Measurements from ENCODE around the gene COL18A1. TPM values are rescaled to one million over a fixed set of nuclear protein-coding genes. Genes with fewer than 3 reads are reported as not detected.

The COL18A1 gene
- total RNA-seq, 1 donor from 2014 or later, result 52.6 TPM

GRCh38 chr21:45456584-45457160 lies 51.7 kb downstream of the COL18A1 start:
- no peak overlapping the region for H3K4me2 ChIP-seq
- H4K20me1 ChIP-seq (ENCODE audit: low read depth), result peaks cover 52% of the 10 kb centered on the region
- no peak for DNase-seq (ENCODE audit: low spot score)
- no peak overlapping the region for H3K9ac ChIP-seq
- H3K4me1 ChIP-seq, result no peaks in the 10 kb centered on the region
- H3K36me3 ChIP-seq, result no peaks in the 10 kb centered on the region
- peaks cover 6% of the 10 kb centered on the region for H3K4me1 Mint-ChIP-seq
- TF ChIP-seq, protein P1, sequence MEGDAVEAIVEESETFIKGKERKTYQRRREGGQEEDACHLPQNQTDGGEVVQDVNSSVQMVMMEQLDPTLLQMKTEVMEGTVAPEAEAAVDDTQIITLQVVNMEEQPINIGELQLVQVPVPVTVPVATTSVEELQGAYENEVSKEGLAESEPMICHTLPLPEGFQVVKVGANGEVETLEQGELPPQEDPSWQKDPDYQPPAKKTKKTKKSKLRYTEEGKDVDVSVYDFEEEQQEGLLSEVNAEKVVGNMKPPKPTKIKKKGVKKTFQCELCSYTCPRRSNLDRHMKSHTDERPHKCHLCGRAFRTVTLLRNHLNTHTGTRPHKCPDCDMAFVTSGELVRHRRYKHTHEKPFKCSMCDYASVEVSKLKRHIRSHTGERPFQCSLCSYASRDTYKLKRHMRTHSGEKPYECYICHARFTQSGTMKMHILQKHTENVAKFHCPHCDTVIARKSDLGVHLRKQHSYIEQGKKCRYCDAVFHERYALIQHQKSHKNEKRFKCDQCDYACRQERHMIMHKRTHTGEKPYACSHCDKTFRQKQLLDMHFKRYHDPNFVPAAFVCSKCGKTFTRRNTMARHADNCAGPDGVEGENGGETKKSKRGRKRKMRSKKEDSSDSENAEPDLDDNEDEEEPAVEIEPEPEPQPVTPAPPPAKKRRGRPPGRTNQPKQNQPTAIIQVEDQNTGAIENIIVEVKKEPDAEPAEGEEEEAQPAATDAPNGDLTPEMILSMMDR (IDR thresholded peaks at IDR 0.05), result no peak
- no peak for TF ChIP-seq EZH2phosphoT487 (IDR thresholded peaks at IDR 0.05)
- TF ChIP-seq EZH2 (IDR thresholded peaks at IDR 0.05), result no peak
- no peak overlapping the region for H3K27ac Mint-ChIP-seq
- peaks cover 11% of the 10 kb centered on the region for H3K9me3 Mint-ChIP-seq
- H2AFZ ChIP-seq (replicated peaks), result no peak overlapping the region
- peaks cover 16% of the 10 kb centered on the region for H3F3A ChIP-seq (ENCODE audit: low read depth)
- no peaks in the 10 kb centered on the region for H3K27me3 ChIP-seq
- no peak overlapping the region for H3K4me3 ChIP-seq
- H3K27me3 Mint-ChIP-seq (ENCODE audit: insufficient read depth, low read depth), result peaks cover 6% of the 10 kb centered on the region
- H3K4me3 Mint-ChIP-seq, result no peak overlapping the region
- H3K27ac ChIP-seq, result no peak overlapping the region
- H3K79me2 ChIP-seq (ENCODE audit: low read depth), result peaks cover 43% of the 10 kb centered on the region
- H3K36me3 Mint-ChIP-seq, result peaks cover 10% of the 10 kb centered on the region
- no peaks in the 10 kb centered on the region for H3K9me3 ChIP-seq (ENCODE audit: low read depth)

DNA sequence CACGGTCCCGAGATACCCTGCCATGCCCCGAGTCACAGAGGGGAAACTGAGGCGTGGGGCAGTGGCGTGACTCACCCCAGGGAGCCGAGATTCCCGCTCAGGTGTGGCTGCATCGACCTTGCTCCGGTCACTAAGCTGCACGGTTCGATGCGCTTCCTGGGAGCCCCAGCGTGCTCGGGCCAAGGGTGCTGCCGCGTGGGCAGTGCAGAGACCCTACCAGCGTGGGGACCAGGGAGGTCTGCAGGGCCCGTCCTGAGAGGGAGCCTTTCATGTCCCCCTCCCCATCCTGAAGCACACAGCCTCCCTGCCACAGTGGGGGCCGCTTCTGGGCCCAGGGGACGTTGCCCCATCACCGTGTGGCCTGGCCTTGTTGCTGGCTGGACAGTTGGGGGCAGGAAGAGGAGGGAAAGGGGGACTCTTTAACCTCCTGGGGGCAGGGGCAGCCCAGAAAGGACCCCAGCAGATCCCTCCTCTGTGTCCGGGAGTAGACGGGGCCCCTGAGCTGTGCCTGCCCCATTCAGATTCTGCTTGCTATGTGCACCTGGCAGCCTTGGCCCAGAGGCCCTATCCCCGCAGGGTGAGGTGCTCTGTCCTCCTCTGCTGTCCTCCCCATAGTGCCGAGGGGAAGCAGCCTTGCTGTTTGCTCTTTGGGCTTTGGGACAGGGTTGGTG lies 52.3 kb downstream of the COL18A1 start:
- Histone ChIP-seq H3K9ac (no peak overlapping the region), H2AFZ (replicated peaks) (no peak overlapping the region), H3K9me3 (ENCODE audit: low read depth) (peaks cover 4% of the 10 kb centered on the region), H3K27ac (no peak overlapping the region), H3K4me1 (no peaks in the 10 kb centered on the region), H3F3A (ENCODE audit: low read depth) (peaks cover 10% of the 10 kb centered on the region), H3K79me2 (ENCODE audit: low read depth) (peaks cover 47% of the 10 kb centered on the region), H3K4me3 (no peak overlapping the region), H3K27me3 (no peaks in the 10 kb centered on the region), H3K4me2 (no peak overlapping the region), H3K36me3 (peaks cover 3% of the 10 kb centered on the region), H4K20me1 (ENCODE audit: low read depth) (peaks cover 52% of the 10 kb centered on the region)
- TF ChIP-seq, protein P1 (IDR thresholded peaks at IDR 0.05), result no peak
- TF ChIP-seq EZH2phosphoT487 (IDR thresholded peaks at IDR 0.05) (no peak), EZH2 (IDR thresholded peaks at IDR 0.05) (no peak)
- Mint-ChIP-seq H3K27me3 (ENCODE audit: insufficient read depth, low read depth) (peaks cover 6% of the 10 kb centered on the region), H3K27ac (no peak overlapping the region), H3K36me3 (peaks cover 15% of the 10 kb centered on the region), H3K9me3 (peaks cover 17% of the 10 kb centered on the region), H3K4me1 (peaks cover 6% of the 10 kb centered on the region), H3K4me3 (no peak overlapping the region)
- DNase-seq (ENCODE audit: low spot score), result no peak

GRCh38 chr21:45457832-45458172 lies 52.8 kb downstream of the COL18A1 start:
- no peak overlapping the region for H3K4me3 ChIP-seq
- H3K4me2 ChIP-seq, result no peak overlapping the region
- H3F3A ChIP-seq (ENCODE audit: low read depth), result peaks cover 5% of the 10 kb centered on the region
- H3K79me2 ChIP-seq (ENCODE audit: low read depth), result peaks cover 47% of the 10 kb centered on the region
- Mint-ChIP-seq H3K4me3 (no peak overlapping the region), H3K4me1 (peaks cover 6% of the 10 kb centered on the region), H3K36me3 (peaks cover 20% of the 10 kb centered on the region), H3K27me3 (ENCODE audit: insufficient read depth, low read depth) (peaks cover 6% of the 10 kb centered on the region), H3K9me3 (peaks cover 19% of the 10 kb centered on the region), H3K27ac (no peak overlapping the region)
- no peaks in the 10 kb centered on the region for H3K4me1 ChIP-seq
- H4K20me1 ChIP-seq (ENCODE audit: low read depth), result peaks cover 52% of the 10 kb centered on the region
- no peaks in the 10 kb centered on the region for H3K27me3 ChIP-seq
- H3K27ac ChIP-seq, result no peak overlapping the region
- no peak for DNase-seq (ENCODE audit: low spot score)
- peaks cover 8% of the 10 kb centered on the region for H3K9me3 ChIP-seq (ENCODE audit: low read depth)
- H2AFZ ChIP-seq (replicated peaks), result no peak overlapping the region
- TF ChIP-seq EZH2 (IDR thresholded peaks at IDR 0.05) (no peak), EZH2phosphoT487 (IDR thresholded peaks at IDR 0.05) (no peak)
- TF ChIP-seq, protein P1 (IDR thresholded peaks at IDR 0.05), result no peak
- peaks cover 8% of the 10 kb centered on the region for H3K36me3 ChIP-seq
- H3K9ac ChIP-seq, result no peak overlapping the region
